HG02642 (cell line): Measurements from ENCODE around the gene FSD1L.

Experiments used
- ATAC-seq: cut with Tn5 transposase; IDR thresholded peaks from one replicate; pipeline ENCODE4 v1.9.1; 2021; ENCODE audit warnings: mild to moderate bottlenecking; ENCODE audit not compliant: unreplicated experiment, poor library complexity

The FSD1L gene

GRCh38 chr9:105447814-105448812, at the start of gene FSD1L:
FSD1L (plus strand) TSS chr9:105448034; CDS start chr9:105448221, 187 bp downstream.
- peak; percentile 97 for ATAC-seq

GRCh38 chr9:105399117-105399516, 48.7 kb upstream of the FSD1L start:
- ATAC-seq = no peak

DNA sequence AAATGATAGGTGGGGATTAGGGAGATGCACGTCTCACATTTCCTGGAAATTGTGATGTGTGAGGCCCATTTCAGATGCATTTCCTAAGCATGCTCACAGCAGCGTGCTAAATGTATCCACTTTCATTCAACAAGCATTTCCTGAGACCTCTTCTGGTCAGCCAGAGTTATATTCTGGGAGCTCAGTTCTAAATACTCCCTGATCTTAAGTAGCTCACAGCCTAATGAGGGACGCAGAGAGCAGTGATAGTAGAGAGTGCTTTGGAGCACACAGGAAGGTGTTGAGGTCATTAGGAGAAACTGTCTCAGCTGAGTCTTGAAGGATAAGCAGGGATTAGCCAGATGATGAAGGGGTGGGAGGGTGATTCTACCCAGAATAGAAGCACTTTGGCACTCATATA, 46.2 kb upstream of the FSD1L start:
- no peak for ATAC-seq

DNA sequence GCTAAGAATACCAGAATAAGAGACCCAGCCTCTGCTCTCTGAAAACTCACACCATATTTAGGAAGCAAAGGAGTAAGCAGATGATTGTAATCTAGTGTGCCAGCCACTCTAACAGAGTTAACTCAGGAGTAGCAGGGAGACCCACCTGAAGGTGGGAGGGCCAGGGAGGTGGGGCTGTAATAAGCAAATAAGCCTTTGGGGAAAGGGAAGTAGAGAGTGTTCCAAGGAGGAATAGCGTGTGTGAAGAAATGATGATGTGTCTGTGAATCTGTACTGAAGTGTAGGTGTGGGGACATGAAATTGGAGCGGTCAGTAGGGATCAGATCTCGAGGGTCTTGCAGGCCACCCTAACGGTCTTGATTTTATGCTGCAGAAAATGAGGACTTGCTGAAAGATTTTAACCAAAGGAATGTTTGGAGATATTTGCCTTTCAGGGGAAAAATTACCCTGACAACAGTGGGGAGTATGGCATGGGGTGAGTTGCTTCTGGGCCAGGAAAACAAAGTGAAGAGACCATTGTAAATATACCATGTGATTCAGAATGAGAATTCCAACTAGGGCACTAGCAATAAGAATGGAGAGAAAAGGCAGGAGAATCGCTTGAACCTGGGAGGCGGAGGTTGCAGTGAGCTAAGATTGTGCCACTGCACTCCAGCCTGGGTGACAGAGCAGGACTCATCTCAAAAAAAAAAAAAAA, 44.1 kb upstream of the FSD1L start:
- ATAC-seq = no peak

GRCh38 chr9:105405514-105406131, 42.2 kb upstream of the FSD1L start:
- ATAC-seq = peak; percentile 93

DNA sequence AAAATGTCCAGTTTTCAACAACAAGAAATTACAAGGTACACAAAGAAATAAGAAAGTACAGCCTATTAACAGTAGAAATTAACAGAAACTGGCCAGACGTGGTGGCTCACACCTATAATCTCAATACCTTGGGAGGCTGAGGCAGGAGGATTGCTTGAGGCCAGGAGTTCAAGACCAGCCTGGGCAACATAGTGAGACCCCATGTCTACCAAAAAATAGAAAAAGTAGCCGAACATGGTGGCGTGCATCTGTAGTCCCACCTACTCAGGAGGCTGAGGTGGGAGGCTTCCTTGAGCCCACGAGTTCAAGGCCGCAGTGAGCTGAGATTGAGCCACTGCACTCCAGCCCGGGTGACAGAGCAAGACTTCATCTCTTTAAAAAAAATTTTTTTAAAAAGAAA, 41.5 kb upstream of the FSD1L start:
- no peak for ATAC-seq

DNA sequence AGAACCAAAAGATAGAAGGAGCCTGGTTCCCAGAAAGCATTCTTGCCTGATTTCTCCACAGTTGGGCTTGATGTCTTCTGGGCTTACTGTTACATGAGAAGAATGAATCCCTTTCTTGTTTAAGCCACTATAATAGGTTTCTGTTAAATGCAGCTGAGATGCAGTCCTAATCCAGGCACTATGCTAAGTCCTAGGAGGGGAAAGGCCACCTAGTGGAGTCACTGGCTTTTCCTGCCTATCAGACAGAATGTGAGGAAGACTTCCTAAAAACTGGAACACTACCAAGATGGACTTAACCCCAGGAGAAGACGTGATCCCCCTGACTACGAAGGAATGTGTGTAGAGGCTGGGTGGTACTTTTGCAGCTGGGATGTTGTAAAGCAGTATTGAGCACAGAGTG, 34.3 kb upstream of the FSD1L start:
- no peak for ATAC-seq

- peak; percentile 75 for ATAC-seq
These were observed 32.7 kb upstream of the FSD1L start for GRCh38 chr9:105414947-105415661.

DNA sequence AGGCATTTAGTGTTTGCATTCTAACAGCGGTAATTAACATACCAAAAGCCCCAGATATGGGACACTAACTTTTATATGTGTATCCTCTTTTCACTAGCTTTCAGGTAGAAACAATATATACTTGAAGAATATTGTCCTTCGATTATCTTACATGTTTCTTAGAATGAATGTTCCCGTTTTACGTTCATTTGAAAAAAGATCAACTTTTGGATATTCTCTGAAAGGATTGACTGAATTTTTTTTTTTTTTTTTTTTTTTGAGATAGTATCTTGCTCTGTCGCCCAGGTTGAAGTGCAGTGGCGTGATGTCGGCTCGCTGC, 32.2 kb upstream of the FSD1L start:
- no peak for ATAC-seq

- peak; percentile 80 for ATAC-seq
These were observed 31.0 kb upstream of the FSD1L start for GRCh38 chr9:105416840-105417239.

- ATAC-seq = no peak
These were observed 29.0 kb upstream of the FSD1L start for GRCh38 chr9:105418588-105419500.

GRCh38 chr9:105419816-105420597, 27.8 kb upstream of the FSD1L start:
- ATAC-seq = no peak

DNA sequence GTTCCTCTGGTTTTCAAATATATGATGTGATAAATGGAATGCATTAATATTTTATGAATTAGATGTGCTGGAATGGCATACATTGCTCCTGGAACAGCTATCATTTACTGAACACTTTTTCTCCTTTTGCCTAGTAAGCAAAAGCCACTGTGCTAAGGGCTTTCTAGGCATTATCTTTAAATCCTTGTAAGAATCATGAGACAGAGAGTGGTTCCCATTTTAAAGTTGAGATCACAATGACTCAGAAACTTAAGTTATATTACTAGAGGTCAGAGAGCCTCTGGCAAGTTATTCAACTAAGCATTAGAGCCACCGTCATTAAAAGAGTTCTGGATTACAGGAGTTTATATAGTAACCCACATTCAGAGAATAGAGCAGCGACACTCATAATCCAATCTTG, 26.7 kb upstream of the FSD1L start:
- no peak for ATAC-seq

- ATAC-seq = no peak
These were observed 26.0 kb upstream of the FSD1L start for GRCh38 chr9:105421864-105422263.

GRCh38 chr9:105425816-105426433, 21.9 kb upstream of the FSD1L start:
- ATAC-seq = no peak

DNA sequence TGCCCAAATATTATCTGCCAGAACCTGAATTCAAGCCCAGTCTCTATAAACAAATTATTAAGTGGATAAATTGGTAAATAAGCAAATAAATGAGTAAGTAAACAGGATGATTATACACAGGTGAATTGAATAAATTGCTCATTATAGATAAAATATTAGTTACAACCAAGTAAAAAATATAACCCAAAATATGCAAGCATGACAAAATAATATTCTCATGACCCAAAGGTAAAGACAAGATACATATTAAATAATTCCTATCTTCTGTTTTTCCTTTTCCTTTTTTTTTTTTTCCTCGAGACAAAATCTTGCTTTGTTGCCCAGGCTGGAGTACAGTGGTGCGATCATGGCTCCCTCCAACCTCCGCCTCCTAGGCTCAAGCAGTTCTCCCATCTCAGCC, 21.2 kb upstream of the FSD1L start:
- ATAC-seq = no peak

DNA sequence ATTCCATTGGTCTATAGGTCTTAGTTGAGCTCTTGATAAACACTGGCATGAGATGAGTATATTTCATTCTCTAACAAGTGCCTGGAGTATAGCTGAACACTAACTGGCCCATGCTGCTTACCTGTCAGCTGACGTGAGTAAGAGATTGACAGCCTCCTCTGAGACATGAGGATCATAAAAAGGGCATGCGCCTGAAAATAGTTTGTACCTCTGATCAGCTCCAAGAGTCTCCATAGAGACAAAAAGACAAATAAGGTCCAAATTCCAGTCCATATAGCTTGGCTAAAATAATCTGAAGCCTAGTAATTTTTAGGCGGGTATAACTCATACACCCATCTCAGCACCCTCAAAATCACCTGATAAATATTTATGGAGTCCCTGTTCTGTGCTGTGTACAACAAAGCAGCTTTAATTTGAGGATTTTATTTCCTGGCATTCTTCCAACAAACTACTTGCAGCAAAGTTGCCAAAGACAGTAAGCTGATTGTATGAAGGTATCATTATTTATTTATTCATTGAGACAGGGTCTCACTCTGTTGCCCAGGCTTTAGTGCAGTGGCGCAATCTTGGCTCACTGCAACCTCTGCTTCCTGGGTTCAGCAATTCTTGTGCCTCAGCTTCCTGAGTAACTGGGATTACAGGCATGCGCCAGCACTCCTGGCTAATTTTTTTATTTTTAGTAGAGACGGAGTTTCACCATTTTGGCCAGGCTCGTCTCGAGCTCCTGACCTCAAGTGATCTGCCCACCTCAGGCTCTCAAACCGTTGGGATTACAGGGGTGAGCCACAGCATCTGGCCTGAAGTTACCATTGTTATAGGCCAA, 16.2 kb upstream of the FSD1L start:
- no peak for ATAC-seq
